GM12878 (cell line): ENCODE measurements around the gene WFS1. TPM values are rescaled to one million over a fixed set of nuclear protein-coding genes. Genes with fewer than 3 reads are reported as not detected.

Source experiments
- ATAC-seq: fragments of 200-7000 bp; cut with Tn5 transposase; 3 replicates; pipeline ENCODE4 v1.9.1; 2020; ENCODE audit warnings: mild to moderate bottlenecking, moderate library complexity
- BruUV-seq: library from RNA; stranded (reverse); fragments of 400-500 nt; replicated peaks from 2 replicates; lab custom pipeline; 2021; lab: Mats Ljungman, UMichigan
- CTCF ChIA-PET: fragments of 300-600 bp; sonication (Branson Sonifier 250); formaldehyde crosslinking; extraction: SDS; loops from one replicate; lab custom pipeline; 2021; ENCODE audit warnings: inconsistent platforms; lab: Yijun Ruan, JAX
- POLR2A ChIA-PET: fragments of 350-600 bp; formaldehyde crosslinking; extraction: SDS; loops from one replicate; lab custom pipeline; 2021; ENCODE audit warnings: inconsistent platforms; lab: Charles Lee
- RAD21 ChIA-PET: fragments of 300-600 bp; sonication (Branson Sonifier 250); formaldehyde crosslinking; loops from one replicate; lab custom pipeline; 2023; ENCODE audit warnings: antibody characterized with exemption; ENCODE audit not compliant: unreplicated experiment; lab: Charles Lee
- SMC1A ChIA-PET: fragments of 300-600 bp; sonication (Branson Sonifier 250); formaldehyde crosslinking; loops from one replicate; lab custom pipeline; 2023; ENCODE audit not compliant: unreplicated experiment, uncharacterized antibody; lab: Charles Lee
- DNase-seq: peaks from one replicate; pipeline ENCODE4 v3.0.0-alpha.2; 2011; ENCODE audit warnings: low read depth, low spot score
- FAIRE-seq: peaks from 3 replicates; lab custom pipeline; 2011; peaks lifted over from hg19 to GRCh38; lab: Jason Lieb, UNC
- H2AFZ ChIP-seq: 2 replicates; pipeline ENCODE4 v1.6.0; 2011; ENCODE audit warnings: low read depth, low read length, control low read depth; ENCODE audit not compliant: control insufficient read depth
- H3K27ac ChIP-seq: 2 replicates; pipeline ENCODE4 v1.5.1; 2011; ENCODE audit warnings: control low read depth; ENCODE audit not compliant: control insufficient read depth, insufficient read depth
- H3K27me3 ChIP-seq, 2 experiments: replicated peaks in 1 of 2; 2 replicates each; pipeline versions ENCODE4 v1.6.0 to v1.6.1; 2011; ENCODE audit warnings: low read length in 1 of 2; ENCODE audit not compliant: control insufficient read depth in 2 of 2, insufficient read depth in 2 of 2
- H3K36me3 ChIP-seq, 2 experiments: 2 replicates each; pipeline ENCODE4 v1.5.1; 2011; ENCODE audit warnings: low read length in 1 of 2; ENCODE audit not compliant: control insufficient read depth in 2 of 2, insufficient read depth in 2 of 2
- H3K4me1 ChIP-seq: 2 replicates; pipeline ENCODE4 v1.6.1; 2011; ENCODE audit warnings: mild to moderate bottlenecking, low read length, moderate library complexity, mixed read lengths; ENCODE audit not compliant: control insufficient read depth, insufficient read depth
- H3K4me2 ChIP-seq: 2 replicates; pipeline ENCODE4 v1.6.0; 2011; ENCODE audit warnings: control low read depth; ENCODE audit not compliant: control insufficient read depth, insufficient read depth
- H3K4me3 ChIP-seq: fragments of 200-600 bp; sonication (generic); 2 replicates; pipeline ENCODE4 v1.5.1; 2016
- H3K79me2 ChIP-seq: 2 replicates; pipeline ENCODE4 v1.6.0; 2011; ENCODE audit warnings: low read length; ENCODE audit not compliant: control insufficient read depth, insufficient read depth
- H3K9ac ChIP-seq: 2 replicates; pipeline ENCODE4 v1.8.0; 2011; ENCODE audit warnings: low read length, control low read depth, mixed read lengths; ENCODE audit not compliant: control insufficient read depth, insufficient read depth
- H3K9me3 ChIP-seq: replicated peaks from 3 replicates; pipeline ENCODE4 v1.5.1; 2011; ENCODE audit warnings: mild to moderate bottlenecking, low read length; ENCODE audit not compliant: control insufficient read depth, insufficient read depth
- H4K20me1 ChIP-seq: 2 replicates; pipeline ENCODE4 v1.6.0; 2011; ENCODE audit not compliant: control insufficient read depth, insufficient read depth
- ATF7 ChIP-seq: fragments of 450-650 bp; IDR thresholded peaks from 2 replicates; pipeline ENCODE4 v1.6.1; 2016; ENCODE audit warnings: low read depth, mild to moderate bottlenecking
- CBFB ChIP-seq: IDR thresholded peaks from 2 replicates; pipeline ENCODE4 v1.6.1; 2016; ENCODE audit warnings: antibody characterized with exemption, low read depth
- E2F8 ChIP-seq: fragments of 450-650 bp; IDR thresholded peaks from 2 replicates; pipeline ENCODE4 v1.6.1; 2018; ENCODE audit warnings: mild to moderate bottlenecking, low read depth, moderate library complexity; ENCODE audit not compliant: partially characterized antibody
- E4F1 ChIP-seq: fragments of 450-650 bp; IDR thresholded peaks from 2 replicates; pipeline ENCODE4 v1.6.1; 2018; ENCODE audit warnings: borderline replicate concordance, mild to moderate bottlenecking; ENCODE audit not compliant: partially characterized antibody
- EED ChIP-seq: sonication (generic); IDR thresholded peaks from 2 replicates; pipeline ENCODE4 v1.6.1; 2016; ENCODE audit warnings: antibody characterized with exemption, low read depth
- NBN ChIP-seq: fragments of 450-650 bp; IDR thresholded peaks from 2 replicates; pipeline ENCODE4 v1.6.1; 2016
- STAT3 ChIP-seq: IDR thresholded peaks from 2 replicates; pipeline ENCODE4 v1.6.1; 2011; ENCODE audit warnings: low read depth, low read length, improper control_type of control experiment
- SUPT20H ChIP-seq: IDR thresholded peaks from 2 replicates; pipeline ENCODE4 v1.6.1; 2011; ENCODE audit warnings: low read depth, mild to moderate bottlenecking, low read length, moderate library complexity, borderline replicate concordance; ENCODE audit not compliant: control insufficient read depth
- WRNIP1 ChIP-seq: IDR thresholded peaks from 2 replicates; pipeline ENCODE4 v1.6.1; 2011; ENCODE audit warnings: low read depth, low read length, improper control_type of control experiment, borderline replicate concordance
- YY1 ChIP-seq: IDR thresholded peaks from 2 replicates; pipeline ENCODE4 v1.6.1; 2011; ENCODE audit warnings: low read depth, mild to moderate bottlenecking, low read length
- ZBTB40 ChIP-seq: fragments of 450-650 bp; IDR thresholded peaks from 2 replicates; pipeline ENCODE4 v1.6.1; 2016; ENCODE audit warnings: mild to moderate bottlenecking, moderate library complexity, borderline replicate concordance
- ZNF217 ChIP-seq: fragments of 450-650 bp; IDR thresholded peaks from 2 replicates; pipeline ENCODE4 v1.6.1; 2017; ENCODE audit warnings: antibody characterized with exemption, mild to moderate bottlenecking
- WGBS: methylation state at CpG from one replicate; pipeline ENCODE4 v1.1.6; 2016; ENCODE audit warnings: low lambda C conversion rate; ENCODE audit not compliant: insufficient replicate concordance, insufficient coverage; ENCODE audit errors: missing lambda C conversion rate; 5-methylcytosine and 5-hydroxymethylcytosine counted together
- in situ Hi-C: fragments of 300-500 bp; cut with MboI; formaldehyde crosslinking; loops from 9 replicates; pipeline ENCODE4 v1.14.3; 2018; ENCODE audit warnings: mixed read lengths
- intact Hi-C: fragments of 100-400 bp; cut with micrococcal nuclease; formaldehyde crosslinking; loops from one replicate; pipeline ENCODE4 v1.14.2; 2022; ENCODE audit not compliant: unreplicated experiment
- polyA plus RNA-seq, 11 experiments: library from polyadenylated mRNA; depleted of rRNA in 4 of 11; unstranded in 6 of 11; stranded (reverse) in 5 of 11; fragments of >200 nt; fragmentation: Nextera tagmentation in 4 of 11; fragmentation: Illumina TruSeq in 1 of 11; extraction: Ambion mirVana in 4 of 11; extraction: Trizol in 1 of 11; gene quantifications; 1 replicate in 1 of 11; 2 replicates in 10 of 11; pipeline versions ENCODE4 v1.2.1 to v1.2.3, GENCODE V29; 2011 to 2016; ENCODE audit warnings: inconsistent platforms in 2 of 11, missing spikeins in 2 of 11, low read depth in 1 of 11
- total RNA-seq, 4 experiments: library from RNA; depleted of rRNA in 3 of 4; stranded (reverse); fragments of >200 nt in 3 of 4; fragmentation: Illumina TruSeq in 1 of 4; extraction: Trizol in 1 of 4; gene quantifications; 2 replicates each; pipeline versions ENCODE4 v1.2.1 to v1.2.3, GENCODE V29; 2013 to 2021

Gene WFS1
- total and polyA plus RNA-seq, 10 of the 15 experiments (the other 5 are each of a cell fraction or from before 2014, with no cell fraction given), result 0.31 to 4.7 (median 2.0) TPM

GRCh38 chr4:6230827-6231662, 38.6 kb upstream of the WFS1 start (continued):
- no peak for TF ChIP-seq E2F8
- no peak for TF ChIP-seq ZNF217
- TF ChIP-seq ATF7, result no peak
- TF ChIP-seq YY1, result no peak
- TF ChIP-seq NBN, result no peak
- TF ChIP-seq EED, result no peak

- in situ Hi-C loops, result no loop called here
- Histone ChIP-seq H2AFZ (no peak overlapping the region), H3K4me2 (no peak overlapping the region), H3K4me3 (no peak overlapping the region), H3K36me3 (no peaks in the 10 kb centered on the region), H3K9ac (no peak overlapping the region), H3K9me3 (no peaks in the 10 kb centered on the region), H3K27ac (no peak overlapping the region), H3K27me3 (no peaks in the 10 kb centered on the region; a peak in 2 of 4 replicates), H4K20me1 (no peaks in the 10 kb centered on the region), H3K4me1 (no peaks in the 10 kb centered on the region)
- BruUV-seq, result no TSS peak
- CTCF ChIA-PET, result interaction anchor here (0.9 to 1.1 kb wide), 2 partner anchors 15 to 18 kb away, joined by 4 to 5 read pairs; no protein-coding TSS in a partner anchor
- RAD21 ChIA-PET, result no interaction called here
- FAIRE-seq (no peak), DNase-seq (no peak), ATAC-seq (no peak)
- intact Hi-C loops, result no loop called here
- POLR2A ChIA-PET, result no interaction called here
- WGBS, result 40% methylated on average over 7 of the region's 7 CpGs
- SMC1A ChIA-PET, result interaction anchor here (1.1 to 1.5 kb wide), 2 partner anchors 18 to 77 kb away, joined by 3 read pairs; no protein-coding TSS in a partner anchor
- TF ChIP-seq ZBTB40, result peak; percentile 66
- TF ChIP-seq E4F1, result no peak
- TF ChIP-seq SUPT20H, result no peak
- TF ChIP-seq STAT3, result no peak
- no peak for TF ChIP-seq WRNIP1
- TF ChIP-seq CBFB, result no peak
- TF ChIP-seq, all 136 proteins: peak for 1
- H3K79me2 ChIP-seq, result no peaks in the 10 kb centered on the region
Observed at GRCh38 chr4:6231663-6232165, 37.9 kb upstream of the WFS1 start.
